Epithelial cell of esophagus (primary cell): Measurements from ENCODE around the gene MTG1.

Experiments used
- DNase-seq: peaks from one replicate; pipeline ENCODE4 v3.0.0; 2010; ENCODE audit warnings: low read depth
- H3K4me3 ChIP-seq: 2 replicates; pipeline ENCODE4 v1.5.1; 2011; ENCODE audit warnings: mild to moderate bottlenecking, low read length, control low read depth
- CTCF ChIP-seq: IDR thresholded peaks from 2 replicates; pipeline ENCODE4 v1.5.1; 2011; ENCODE audit warnings: low read depth, mild to moderate bottlenecking, low read length, control low read depth, inconsistent platforms; ENCODE audit not compliant: insufficient read depth; ENCODE audit errors: missing control alignments

Gene MTG1

GRCh38 chr10:133457100-133457841, 63.3 kb downstream of the MTG1 start:
- DNase-seq: no peak
- no peak overlapping the region for H3K4me3 ChIP-seq
- no peak for TF ChIP-seq CTCF

GRCh38 chr10:133458021-133458709, 64.2 kb downstream of the MTG1 start:
- TF ChIP-seq CTCF: no peak
- no peak overlapping the region for H3K4me3 ChIP-seq
- DNase-seq: no peak

- TF ChIP-seq CTCF: no peak
- no peak for DNase-seq
- H3K4me3 ChIP-seq: no peak overlapping the region
Observed at GRCh38 chr10:133458710-133459453, 64.9 kb downstream of the MTG1 start.

GRCh38 chr10:133459454-133460207, 65.7 kb downstream of the MTG1 start:
- DNase-seq: no peak
- no peak for TF ChIP-seq CTCF

GRCh38 chr10:133460208-133460769, 66.3 kb downstream of the MTG1 start:
- no peak overlapping the region for H3K4me3 ChIP-seq
- TF ChIP-seq CTCF: no peak
- DNase-seq: no peak

More at GRCh38 chr10:133459454-133460207, 65.7 kb downstream of the MTG1 start:
- H3K4me3 ChIP-seq: no peak overlapping the region

GRCh38 chr10:133461027-133461426, 67.1 kb downstream of the MTG1 start:
- TF ChIP-seq CTCF: no peak
- no peak for DNase-seq
- no peak overlapping the region for H3K4me3 ChIP-seq
